HG03196 (cell line): Measurements from ENCODE around the gene IL4I1.

Experiments used
- ATAC-seq: cut with Tn5 transposase; IDR thresholded peaks from one replicate; pipeline ENCODE4 v1.9.1; 2021; ENCODE audit not compliant: unreplicated experiment

Gene IL4I1

GRCh38 chr19:49864890-49865289 lies 31.8 kb downstream of the IL4I1 start:
- ATAC-seq = no peak

- ATAC-seq = no peak
These were observed 32.8 kb downstream of the IL4I1 start for GRCh38 chr19:49863935-49864320.

GRCh38 chr19:49863254-49863934 lies 33.3 kb downstream of the IL4I1 start:
- no peak for ATAC-seq

GRCh38 chr19:49862391-49863253 lies 34.1 kb downstream of the IL4I1 start:
- no peak for ATAC-seq

- no peak for ATAC-seq
These were observed 34.9 kb downstream of the IL4I1 start for GRCh38 chr19:49861541-49862378.

- ATAC-seq = no peak
These were observed 35.6 kb downstream of the IL4I1 start for GRCh38 chr19:49861107-49861506.

GRCh38 chr19:49860336-49861102 lies 36.2 kb downstream of the IL4I1 start:
- no peak for ATAC-seq

GRCh38 chr19:49859682-49860335 lies 36.9 kb downstream of the IL4I1 start:
- no peak for ATAC-seq

- no peak for ATAC-seq
These were observed 38.4 kb downstream of the IL4I1 start for GRCh38 chr19:49858088-49858985.

- no peak for ATAC-seq
These were observed 38.9 kb downstream of the IL4I1 start for GRCh38 chr19:49857838-49858087.

GRCh38 chr19:49857061-49857837 lies 39.4 kb downstream of the IL4I1 start:
- no peak for ATAC-seq

- no peak for ATAC-seq
These were observed 40.1 kb downstream of the IL4I1 start for GRCh38 chr19:49856574-49857021.

- no peak for ATAC-seq
These were observed 40.8 kb downstream of the IL4I1 start for GRCh38 chr19:49855676-49856573.

GRCh38 chr19:49855277-49855675 lies 41.4 kb downstream of the IL4I1 start:
- ATAC-seq = no peak

GRCh38 chr19:49854378-49855263 lies 42.1 kb downstream of the IL4I1 start:
- ATAC-seq = no peak

GRCh38 chr19:49853852-49854377 lies 42.8 kb downstream of the IL4I1 start:
- no peak for ATAC-seq
